Measurements from ENCODE around the gene MICU1. TPM values are rescaled to one million over a fixed set of nuclear protein-coding genes. Genes with fewer than 3 reads are reported as not detected.

The MICU1 gene
- total and polyA plus RNA-seq, 2 of the 13 experiments (the other 11 are each of a cell fraction or from before 2014, with no cell fraction given): 32.5 to 56.1 TPM

GRCh38 chr10:72375585-72375984 is 250.3 kb downstream of the MICU1 start:
- no peaks in the 10 kb centered on the region for H4K20me1 ChIP-seq (ENCODE audit: insufficient read depth, low read length)
- no peak overlapping the region for H3K9ac ChIP-seq (ENCODE audit: insufficient read depth, low read depth, low read length)
- BruUV-seq (replicated peaks): no TSS peak
- WGBS (ENCODE audit: low lambda C conversion rate): 53% methylated on average over 5 of the region's 5 CpGs
- ChIA-PET POLR2A (interaction anchor here (1.7 kb wide), 1 partner anchor 21 kb away, joined by 5 read pairs; the partner anchor contains the start of gene DNAJB12), CTCF (ENCODE audit: low intra/inter-chr PET ratio, low total read pairs) (interaction anchor here (1.2 kb wide), 1 partner anchor 459 kb away, joined by 3 read pairs; no protein-coding TSS in a partner anchor)
- no peak overlapping the region for H3K4me3 ChIP-seq (replicated peaks in 1 of 3; ENCODE audit: insufficient read depth in 1 of 3, low read depth in 2 of 3, low read length in 3 of 3)
- no peak overlapping the region for H3K27ac ChIP-seq (ENCODE audit: extremely low read length, insufficient read depth, low read length)
- DNase-seq (ENCODE audit: low spot score) (peak; percentile 53), FAIRE-seq (peak; percentile 75), ATAC-seq (peak; percentile 99)
- no peaks in the 10 kb centered on the region for H3K79me2 ChIP-seq (ENCODE audit: insufficient read depth, low read length)
- no peak overlapping the region for H3K4me2 ChIP-seq (ENCODE audit: low read depth, low read length)
- H3K36me3 ChIP-seq (replicated peaks in 1 of 2; ENCODE audit: control insufficient read depth in 1 of 2, insufficient read depth in 2 of 2, low read length in 2 of 2): peaks cover 8 to 37% of the 10 kb centered on the region in 2 experiments; a peak in 4 of 5 replicates
- H3K9me3 ChIP-seq (ENCODE audit: low read length): no peaks in the 10 kb centered on the region
- in situ Hi-C loops (cut with HindIII; ENCODE audit: extremely low pct_ligation_motif_present, low pct_unique_long_range_greater_than_20kb) (no loop called here), intact Hi-C loops (cut with micrococcal nuclease; ENCODE audit: unreplicated experiment) (loop anchor here (1.0 to 10.0 kb wide), 3 partner anchors 251 to 689 kb away; partner anchors contain the start of gene MICU1)
- no peak overlapping the region for H2AFZ ChIP-seq (ENCODE audit: low read length)
- H3K4me1 ChIP-seq (ENCODE audit: insufficient read depth, low read length): no peaks in the 10 kb centered on the region
- H3K27me3 ChIP-seq (ENCODE audit: control insufficient read depth in 1 of 2, insufficient read depth in 2 of 2, low read length in 2 of 2): no peaks in the 10 kb centered on the region
- TF ChIP-seq AFF4 (CRISPR knock-in tag; IDR thresholded peaks at IDR 0.05): no peak
- no peak for TF ChIP-seq SALL1 (CRISPR knock-in tag; IDR thresholded peaks at IDR 0.05)
- peak; percentile 64; the same call in 1 of the 2 replicates for TF ChIP-seq ZMYM4 (CRISPR knock-in tag; IDR thresholded peaks at IDR 0.05)
- peak; percentile 80 for TF ChIP-seq STAG1 (CRISPR knock-in tag; IDR thresholded peaks at IDR 0.05)
- TF ChIP-seq SAP130 (CRISPR knock-in tag; IDR thresholded peaks at IDR 0.05; ENCODE audit: low read depth): peak; percentile 38; the same call in 1 of the 2 replicates
- no peak for TF ChIP-seq ZNF776 (CRISPR knock-in tag; IDR thresholded peaks at IDR 0.05)
- TF ChIP-seq ZNF687 (CRISPR knock-in tag; IDR thresholded peaks at IDR 0.05): peak; percentile 30; the same call in 1 of the 2 replicates
- TF ChIP-seq STAT6 (CRISPR knock-in tag; IDR thresholded peaks at IDR 0.05; ENCODE audit: borderline replicate concordance): no peak
- TF ChIP-seq, protein P1, sequence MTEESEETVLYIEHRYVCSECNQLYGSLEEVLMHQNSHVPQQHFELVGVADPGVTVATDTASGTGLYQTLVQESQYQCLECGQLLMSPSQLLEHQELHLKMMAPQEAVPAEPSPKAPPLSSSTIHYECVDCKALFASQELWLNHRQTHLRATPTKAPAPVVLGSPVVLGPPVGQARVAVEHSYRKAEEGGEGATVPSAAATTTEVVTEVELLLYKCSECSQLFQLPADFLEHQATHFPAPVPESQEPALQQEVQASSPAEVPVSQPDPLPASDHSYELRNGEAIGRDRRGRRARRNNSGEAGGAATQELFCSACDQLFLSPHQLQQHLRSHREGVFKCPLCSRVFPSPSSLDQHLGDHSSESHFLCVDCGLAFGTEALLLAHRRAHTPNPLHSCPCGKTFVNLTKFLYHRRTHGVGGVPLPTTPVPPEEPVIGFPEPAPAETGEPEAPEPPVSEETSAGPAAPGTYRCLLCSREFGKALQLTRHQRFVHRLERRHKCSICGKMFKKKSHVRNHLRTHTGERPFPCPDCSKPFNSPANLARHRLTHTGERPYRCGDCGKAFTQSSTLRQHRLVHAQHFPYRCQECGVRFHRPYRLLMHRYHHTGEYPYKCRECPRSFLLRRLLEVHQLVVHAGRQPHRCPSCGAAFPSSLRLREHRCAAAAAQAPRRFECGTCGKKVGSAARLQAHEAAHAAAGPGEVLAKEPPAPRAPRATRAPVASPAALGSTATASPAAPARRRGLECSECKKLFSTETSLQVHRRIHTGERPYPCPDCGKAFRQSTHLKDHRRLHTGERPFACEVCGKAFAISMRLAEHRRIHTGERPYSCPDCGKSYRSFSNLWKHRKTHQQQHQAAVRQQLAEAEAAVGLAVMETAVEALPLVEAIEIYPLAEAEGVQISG (CRISPR knock-in tag; IDR thresholded peaks at IDR 0.05): peak; percentile 89
- TF ChIP-seq SNRNP70 (IDR thresholded peaks at IDR 0.05; ENCODE audit: low read depth, low read length): no peak

Data from HepG2 (cell line).